ENCODE results near the gene MNT. TPM values are rescaled to one million over a fixed set of nuclear protein-coding genes. Genes with fewer than 3 reads are reported as not detected.
"Not testable (repeated sequence)": the region's sequence is repeated elsewhere in the genome, so short reads cannot be mapped to it uniquely, and the experiment has no call there.

Gene MNT
- total and polyA plus RNA-seq, 2 of the 8 experiments (the other 6 are each of a cell fraction or from before 2014, with no cell fraction given) = 5.0 to 17.3 TPM

DNA sequence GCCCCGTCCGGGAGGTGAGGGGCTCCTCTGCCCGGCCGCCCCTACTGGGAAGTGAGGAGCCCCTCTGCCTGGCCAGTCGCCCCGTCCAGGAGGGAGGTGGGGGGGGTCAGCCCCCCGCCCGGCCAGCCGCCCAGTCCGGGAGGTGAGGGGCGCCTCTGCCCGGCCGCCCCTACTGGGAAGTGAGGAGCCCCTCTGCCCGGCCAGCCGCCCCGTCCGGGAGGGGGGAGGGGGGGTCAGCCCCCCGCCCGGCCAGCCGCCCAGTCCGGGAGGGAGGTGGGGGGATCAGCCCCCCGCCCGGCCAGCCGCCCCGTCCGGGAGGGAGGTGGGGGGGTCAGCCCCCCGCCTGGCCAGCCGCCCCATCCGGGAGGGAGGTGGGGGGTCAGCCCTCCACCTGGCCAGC, 46.6 kb upstream of the MNT start:
- H3K18ac ChIP-seq (ENCODE audit: extremely low read depth, low read length); H3K79me1 ChIP-seq (ENCODE audit: low read depth, low read length); DNase-seq (ENCODE audit: low read depth in 1 of 2, low spot score in 2 of 2); H3K36me3 ChIP-seq (ENCODE audit: control insufficient read depth in 2 of 4, insufficient read depth in 4 of 4, low read length in 3 of 4); CTCF ChIA-PET (ENCODE audit: partially characterized antibody); H2BK120ac ChIP-seq (replicated peaks; ENCODE audit: low read depth, low read length); H2BK20ac ChIP-seq (ENCODE audit: low read length); H3K27me3 ChIP-seq (replicated peaks in 1 of 4; ENCODE audit: control insufficient read depth in 3 of 4, extremely low read depth in 1 of 4, insufficient read depth in 3 of 4, low read length in 3 of 4); H3K79me2 ChIP-seq (ENCODE audit: control insufficient read depth in 1 of 2, insufficient read depth in 2 of 2, low read length in 2 of 2); H3K23ac ChIP-seq (ENCODE audit: insufficient read length); H3K9me3 ChIP-seq (ENCODE audit: insufficient read depth in 2 of 2, low read depth in 1 of 2, low read length in 1 of 2); H3K27ac ChIP-seq (ENCODE audit: low read depth, low read length); H2BK15ac ChIP-seq (ENCODE audit: low read length); H2BK12ac ChIP-seq (ENCODE audit: low read depth, low read length); H4K8ac ChIP-seq (ENCODE audit: extremely low read depth, insufficient read depth, low read length); H4K5ac ChIP-seq (ENCODE audit: insufficient read length, low read depth, low read length); H3K56ac ChIP-seq (replicated peaks; ENCODE audit: insufficient read length, low read depth, low read length); FAIRE-seq; H3K4me3 ChIP-seq (ENCODE audit: extremely low read depth in 1 of 4, insufficient read depth in 2 of 4, low read depth in 3 of 4, low read length in 4 of 4); H3K4me1 ChIP-seq (replicated peaks in 1 of 4; ENCODE audit: control insufficient read depth in 3 of 4, insufficient read depth in 4 of 4, low read length in 3 of 4); H3K4me2 ChIP-seq (ENCODE audit: insufficient read depth in 1 of 2, low read depth in 2 of 2, low read length in 2 of 2); H4K20me1 ChIP-seq (replicated peaks in 1 of 2; ENCODE audit: control insufficient read depth in 1 of 2, insufficient read depth in 2 of 2, low read length in 2 of 2); H3K14ac ChIP-seq (ENCODE audit: insufficient read length); H2BK5ac ChIP-seq (ENCODE audit: low read depth, low read length); H3K9ac ChIP-seq (replicated peaks in 1 of 4; ENCODE audit: extremely low read depth in 1 of 4, low read depth in 3 of 4, low read length in 3 of 4); H2AFZ ChIP-seq (ENCODE audit: low read length); H3K23me2 ChIP-seq (ENCODE audit: low read depth, low read length); H3K4ac ChIP-seq (replicated peaks; ENCODE audit: insufficient read length, low read depth, low read length); H4K91ac ChIP-seq (replicated peaks; ENCODE audit: insufficient read length, low read length); POLR2A ChIA-PET (ENCODE audit: partially characterized antibody); H2AK5ac ChIP-seq (ENCODE audit: low read depth, low read length): not testable (repeated sequence)
- no CpG with 5 or more reads among the region's 29 CpGs for WGBS, 2 experiments (ENCODE audit: extremely low coverage in 1 of 2, insufficient coverage in 1 of 2, insufficient read length in 1 of 2, insufficient replicate concordance in 2 of 2, low coverage in 1 of 2, low lambda C conversion rate in 2 of 2, missing lambda C conversion rate in 1 of 2)
